GM19324 (cell line): ENCODE data around the gene PRKAB1.
"Not testable (repeated sequence)": the region's sequence is repeated elsewhere in the genome, so short reads cannot be mapped to it uniquely, and the experiment has no call there.

Source experiments
- ATAC-seq: cut with Tn5 transposase; IDR thresholded peaks from one replicate; pipeline ENCODE4 v1.9.1; 2021; ENCODE audit warnings: mild to moderate bottlenecking, moderate library complexity; ENCODE audit not compliant: unreplicated experiment, low FRiP score

The PRKAB1 gene

GRCh38 chr12:119706427-119706826 lies 38.5 kb downstream of the PRKAB1 start:
- not testable (repeated sequence) for ATAC-seq

- no peak for ATAC-seq
Measured at GRCh38 chr12:119710374-119710964, 42.5 kb downstream of the PRKAB1 start.

- ATAC-seq, result no peak
Measured at GRCh38 chr12:119710965-119711551, 43.1 kb downstream of the PRKAB1 start.

GRCh38 chr12:119711693-119712092 lies 43.8 kb downstream of the PRKAB1 start:
- no peak for ATAC-seq

GRCh38 chr12:119712721-119713120 lies 44.8 kb downstream of the PRKAB1 start:
- no peak for ATAC-seq

GRCh38 chr12:119713551-119714031 lies 45.7 kb downstream of the PRKAB1 start:
- ATAC-seq, result no peak

- no peak for ATAC-seq
Measured at GRCh38 chr12:119714614-119715267, 46.8 kb downstream of the PRKAB1 start.

GRCh38 chr12:119715268-119715620 lies 47.3 kb downstream of the PRKAB1 start:
- no peak for ATAC-seq

GRCh38 chr12:119718141-119718540 lies 50.2 kb downstream of the PRKAB1 start:
- ATAC-seq, result no peak

- ATAC-seq, result no peak
Measured at GRCh38 chr12:119720349-119720748, 52.4 kb downstream of the PRKAB1 start.

- no peak for ATAC-seq
Measured at GRCh38 chr12:119721306-119721705, 53.4 kb downstream of the PRKAB1 start.

- no peak for ATAC-seq
Measured at GRCh38 chr12:119725523-119725922, 57.6 kb downstream of the PRKAB1 start.

GRCh38 chr12:119727600-119728443 lies 59.9 kb downstream of the PRKAB1 start:
- no peak for ATAC-seq

- no peak for ATAC-seq
Measured at GRCh38 chr12:119728444-119728745, 60.5 kb downstream of the PRKAB1 start.

- ATAC-seq, result no peak
Measured at GRCh38 chr12:119729871-119730270, 61.9 kb downstream of the PRKAB1 start.

GRCh38 chr12:119730381-119730780 lies 62.4 kb downstream of the PRKAB1 start:
- ATAC-seq, result no peak
